ENCODE data around the gene SEMA4B. TPM values are rescaled to one million over a fixed set of nuclear protein-coding genes. Genes with fewer than 3 reads are reported as not detected.
"Not testable (repeated sequence)": the region's sequence is repeated elsewhere in the genome, so short reads cannot be mapped to it uniquely, and the experiment has no call there.

SEMA4B gene
- total RNA-seq, 1 donor from 2014 or later, result 31.8 TPM

- H3K4me1 Mint-ChIP-seq (ENCODE audit: low read depth, unreplicated experiment), result peaks cover 6% of the 10 kb centered on the region
- no peaks in the 10 kb centered on the region for H3K36me3 Mint-ChIP-seq (ENCODE audit: unreplicated experiment)
- H3K27ac Mint-ChIP-seq (ENCODE audit: unreplicated experiment), result no peak overlapping the region
- TF ChIP-seq, protein P1, sequence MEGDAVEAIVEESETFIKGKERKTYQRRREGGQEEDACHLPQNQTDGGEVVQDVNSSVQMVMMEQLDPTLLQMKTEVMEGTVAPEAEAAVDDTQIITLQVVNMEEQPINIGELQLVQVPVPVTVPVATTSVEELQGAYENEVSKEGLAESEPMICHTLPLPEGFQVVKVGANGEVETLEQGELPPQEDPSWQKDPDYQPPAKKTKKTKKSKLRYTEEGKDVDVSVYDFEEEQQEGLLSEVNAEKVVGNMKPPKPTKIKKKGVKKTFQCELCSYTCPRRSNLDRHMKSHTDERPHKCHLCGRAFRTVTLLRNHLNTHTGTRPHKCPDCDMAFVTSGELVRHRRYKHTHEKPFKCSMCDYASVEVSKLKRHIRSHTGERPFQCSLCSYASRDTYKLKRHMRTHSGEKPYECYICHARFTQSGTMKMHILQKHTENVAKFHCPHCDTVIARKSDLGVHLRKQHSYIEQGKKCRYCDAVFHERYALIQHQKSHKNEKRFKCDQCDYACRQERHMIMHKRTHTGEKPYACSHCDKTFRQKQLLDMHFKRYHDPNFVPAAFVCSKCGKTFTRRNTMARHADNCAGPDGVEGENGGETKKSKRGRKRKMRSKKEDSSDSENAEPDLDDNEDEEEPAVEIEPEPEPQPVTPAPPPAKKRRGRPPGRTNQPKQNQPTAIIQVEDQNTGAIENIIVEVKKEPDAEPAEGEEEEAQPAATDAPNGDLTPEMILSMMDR (IDR thresholded peaks at IDR 0.05; ENCODE audit: partially characterized antibody, unreplicated experiment), result no peak
- no peak for DNase-seq
- H3K27me3 Mint-ChIP-seq (ENCODE audit: unreplicated experiment), result no peaks in the 10 kb centered on the region
- H3K4me3 Mint-ChIP-seq (ENCODE audit: unreplicated experiment), result no peak overlapping the region
- peaks cover 3% of the 10 kb centered on the region for H3K9me3 Mint-ChIP-seq (ENCODE audit: unreplicated experiment)
Observed at GRCh38 chr15:90162956-90163355, 38.2 kb upstream of the SEMA4B start.

- not testable (repeated sequence) for H3K4me3 Mint-ChIP-seq (ENCODE audit: unreplicated experiment); H3K9me3 Mint-ChIP-seq (ENCODE audit: unreplicated experiment); H3K4me1 Mint-ChIP-seq (ENCODE audit: low read depth, unreplicated experiment); H3K36me3 Mint-ChIP-seq (ENCODE audit: unreplicated experiment); H3K27me3 Mint-ChIP-seq (ENCODE audit: unreplicated experiment); H3K27ac Mint-ChIP-seq (ENCODE audit: unreplicated experiment); DNase-seq
Observed at GRCh38 chr15:90164239-90164638, 36.9 kb upstream of the SEMA4B start.

- TF ChIP-seq, protein P1 (IDR thresholded peaks at IDR 0.05; ENCODE audit: partially characterized antibody, unreplicated experiment), result no peak
- Mint-ChIP-seq H3K36me3 (ENCODE audit: unreplicated experiment) (no peaks in the 10 kb centered on the region), H3K4me3 (ENCODE audit: unreplicated experiment) (no peak overlapping the region), H3K27ac (ENCODE audit: unreplicated experiment) (no peak overlapping the region), H3K4me1 (ENCODE audit: low read depth, unreplicated experiment) (no peaks in the 10 kb centered on the region), H3K27me3 (ENCODE audit: unreplicated experiment) (no peaks in the 10 kb centered on the region), H3K9me3 (ENCODE audit: unreplicated experiment) (no peaks in the 10 kb centered on the region)
- no peak for DNase-seq
Observed at GRCh38 chr15:90165157-90165556, 36.0 kb upstream of the SEMA4B start.

DNA sequence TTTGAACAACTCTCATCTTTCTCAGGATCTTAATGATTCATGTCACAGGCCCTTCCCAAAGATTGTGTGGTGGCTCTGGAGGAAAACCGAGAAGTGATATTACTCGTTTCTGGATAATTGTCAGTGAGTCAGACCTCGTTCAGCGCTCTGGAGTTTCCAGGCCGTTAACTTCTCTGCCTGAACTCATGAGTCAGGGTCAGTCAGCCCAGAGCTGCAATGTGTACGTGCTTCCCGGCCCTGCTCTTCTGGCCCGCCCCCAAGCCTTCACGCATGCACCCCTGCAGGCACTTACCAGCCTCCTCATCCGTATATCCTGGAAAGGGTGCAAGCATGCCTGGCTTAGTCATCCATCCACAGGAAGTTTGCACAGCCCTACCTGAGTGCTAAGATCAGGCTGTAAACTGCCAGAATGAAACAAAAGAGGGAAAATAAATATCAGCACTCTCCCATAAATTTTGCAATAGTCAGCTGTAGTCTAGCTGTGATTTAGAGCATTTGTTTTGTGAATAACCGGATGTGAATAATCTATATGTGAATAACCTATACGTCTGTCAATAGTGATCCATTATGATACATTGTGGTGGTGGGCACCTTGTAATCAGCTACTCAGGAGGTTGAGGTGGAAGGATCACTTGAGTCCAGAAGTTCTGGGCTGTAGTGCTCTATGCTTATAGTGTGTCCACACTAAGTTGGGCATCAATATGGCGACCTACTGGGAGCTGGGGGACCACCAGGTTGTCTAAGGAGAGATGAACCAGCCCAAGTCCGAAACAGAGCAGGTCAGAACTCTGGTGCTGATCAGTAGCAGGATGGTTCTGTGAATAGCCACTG lies 35.3 kb upstream of the SEMA4B start:
- no peak overlapping the region for H3K4me3 Mint-ChIP-seq (ENCODE audit: unreplicated experiment)
- no peak overlapping the region for H3K27ac Mint-ChIP-seq (ENCODE audit: unreplicated experiment)
- TF ChIP-seq, protein P1 (IDR thresholded peaks at IDR 0.05; ENCODE audit: partially characterized antibody, unreplicated experiment), result no peak
- no peak for DNase-seq
- H3K9me3 Mint-ChIP-seq (ENCODE audit: unreplicated experiment), result no peaks in the 10 kb centered on the region
- no peaks in the 10 kb centered on the region for H3K36me3 Mint-ChIP-seq (ENCODE audit: unreplicated experiment)
- no peaks in the 10 kb centered on the region for H3K4me1 Mint-ChIP-seq (ENCODE audit: low read depth, unreplicated experiment)
- no peaks in the 10 kb centered on the region for H3K27me3 Mint-ChIP-seq (ENCODE audit: unreplicated experiment)

DNA sequence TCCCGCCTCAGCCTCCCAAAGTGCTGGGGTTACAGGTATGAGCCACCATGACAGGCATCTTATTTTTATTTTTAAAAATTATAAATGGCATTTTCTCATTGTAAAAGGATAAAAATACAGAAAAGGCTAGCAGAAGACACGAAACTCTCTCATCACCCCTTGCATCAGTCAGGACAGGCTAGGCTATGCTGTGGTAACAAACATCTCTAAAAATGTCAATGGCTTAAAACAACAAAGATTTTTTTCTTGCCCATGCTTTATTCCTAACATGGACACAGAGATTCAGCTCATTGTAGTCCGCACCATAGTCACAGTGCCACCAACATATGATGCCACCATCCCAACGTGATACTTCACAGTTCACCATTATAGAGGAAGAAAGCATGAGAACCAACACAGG lies 34.0 kb upstream of the SEMA4B start:
- no peak for DNase-seq
- Mint-ChIP-seq H3K4me3 (ENCODE audit: unreplicated experiment) (no peak overlapping the region), H3K27me3 (ENCODE audit: unreplicated experiment) (no peaks in the 10 kb centered on the region), H3K36me3 (ENCODE audit: unreplicated experiment) (no peaks in the 10 kb centered on the region), H3K4me1 (ENCODE audit: low read depth, unreplicated experiment) (no peaks in the 10 kb centered on the region), H3K9me3 (ENCODE audit: unreplicated experiment) (no peaks in the 10 kb centered on the region), H3K27ac (ENCODE audit: unreplicated experiment) (no peak overlapping the region)
- TF ChIP-seq, protein P1 (IDR thresholded peaks at IDR 0.05; ENCODE audit: partially characterized antibody, unreplicated experiment), result no peak
